Nephron (organoid): ENCODE data around the gene DCDC2.
"Not testable (repeated sequence)": the region's sequence is repeated elsewhere in the genome, so short reads cannot be mapped to it uniquely, and the experiment has no call there.

Experiments
- H3K27ac Mint-ChIP-seq, 3 experiments: 2 replicates each; pipeline ENCODE4 v1.8.0; 2020; ENCODE audit warnings: mixed read lengths in 3 of 3, mild to moderate bottlenecking in 2 of 3, moderate library complexity in 1 of 3
- H3K27me3 Mint-ChIP-seq: 2 replicates; pipeline ENCODE4 v1.8.0; 2021; ENCODE audit warnings: low read depth, mild to moderate bottlenecking, moderate library complexity, mixed read lengths
- H3K36me3 Mint-ChIP-seq: 2 replicates; pipeline ENCODE4 v1.8.0; 2020; ENCODE audit warnings: low read depth, mixed read lengths
- H3K4me1 Mint-ChIP-seq: 2 replicates; pipeline ENCODE4 v1.8.0; 2020; ENCODE audit warnings: mixed read lengths
- H3K4me3 Mint-ChIP-seq, 3 experiments: 2 replicates each; pipeline ENCODE4 v1.8.0; 2020; ENCODE audit warnings: mild to moderate bottlenecking in 3 of 3, mixed read lengths in 3 of 3, moderate library complexity in 2 of 3
- H3K9me3 Mint-ChIP-seq: 2 replicates; pipeline ENCODE4 v1.8.0; 2020; ENCODE audit warnings: mixed read lengths
- TF ChIP-seq, protein P1 (sequence below), 3 experiments: fragments of 200-600 bp; sonication (generic); IDR thresholded peaks; one replicate each; pipeline ENCODE4 v1.5.0; 2021; ENCODE audit warnings: antibody characterized with exemption in 3 of 3; ENCODE audit not compliant: unreplicated experiment in 3 of 3

The DCDC2 gene

DNA sequence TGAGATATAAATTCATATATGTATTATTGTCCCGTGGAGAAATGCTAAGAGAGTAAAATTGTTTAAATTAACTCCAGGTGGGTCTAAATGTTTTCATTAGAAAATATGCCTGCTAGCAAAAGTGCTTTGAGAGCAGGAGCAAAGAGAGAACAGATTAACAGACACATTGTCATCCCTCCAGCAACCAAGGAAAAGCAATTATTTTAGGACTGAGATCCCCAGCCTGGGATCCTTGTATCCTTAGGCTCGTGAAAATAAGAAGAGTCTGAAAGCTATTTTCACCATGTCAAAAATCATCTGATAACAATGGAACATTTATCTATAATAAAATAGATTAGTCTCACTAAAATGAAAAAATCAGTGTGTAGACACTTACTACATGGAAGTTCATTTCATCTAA, 33.3 kb upstream of the DCDC2 start:
- no peak overlapping the region for H3K27ac Mint-ChIP-seq
- no peaks in the 10 kb centered on the region for H3K27me3 Mint-ChIP-seq
- no peak overlapping the region for H3K4me3 Mint-ChIP-seq
- H3K9me3 Mint-ChIP-seq: no peaks in the 10 kb centered on the region
- no peaks in the 10 kb centered on the region for H3K4me1 Mint-ChIP-seq
- no peaks in the 10 kb centered on the region for H3K36me3 Mint-ChIP-seq
- TF ChIP-seq, protein P1, sequence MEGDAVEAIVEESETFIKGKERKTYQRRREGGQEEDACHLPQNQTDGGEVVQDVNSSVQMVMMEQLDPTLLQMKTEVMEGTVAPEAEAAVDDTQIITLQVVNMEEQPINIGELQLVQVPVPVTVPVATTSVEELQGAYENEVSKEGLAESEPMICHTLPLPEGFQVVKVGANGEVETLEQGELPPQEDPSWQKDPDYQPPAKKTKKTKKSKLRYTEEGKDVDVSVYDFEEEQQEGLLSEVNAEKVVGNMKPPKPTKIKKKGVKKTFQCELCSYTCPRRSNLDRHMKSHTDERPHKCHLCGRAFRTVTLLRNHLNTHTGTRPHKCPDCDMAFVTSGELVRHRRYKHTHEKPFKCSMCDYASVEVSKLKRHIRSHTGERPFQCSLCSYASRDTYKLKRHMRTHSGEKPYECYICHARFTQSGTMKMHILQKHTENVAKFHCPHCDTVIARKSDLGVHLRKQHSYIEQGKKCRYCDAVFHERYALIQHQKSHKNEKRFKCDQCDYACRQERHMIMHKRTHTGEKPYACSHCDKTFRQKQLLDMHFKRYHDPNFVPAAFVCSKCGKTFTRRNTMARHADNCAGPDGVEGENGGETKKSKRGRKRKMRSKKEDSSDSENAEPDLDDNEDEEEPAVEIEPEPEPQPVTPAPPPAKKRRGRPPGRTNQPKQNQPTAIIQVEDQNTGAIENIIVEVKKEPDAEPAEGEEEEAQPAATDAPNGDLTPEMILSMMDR (IDR thresholded peaks at IDR 0.05; ENCODE audit: unreplicated experiment in 3 of 3): no peak

DNA sequence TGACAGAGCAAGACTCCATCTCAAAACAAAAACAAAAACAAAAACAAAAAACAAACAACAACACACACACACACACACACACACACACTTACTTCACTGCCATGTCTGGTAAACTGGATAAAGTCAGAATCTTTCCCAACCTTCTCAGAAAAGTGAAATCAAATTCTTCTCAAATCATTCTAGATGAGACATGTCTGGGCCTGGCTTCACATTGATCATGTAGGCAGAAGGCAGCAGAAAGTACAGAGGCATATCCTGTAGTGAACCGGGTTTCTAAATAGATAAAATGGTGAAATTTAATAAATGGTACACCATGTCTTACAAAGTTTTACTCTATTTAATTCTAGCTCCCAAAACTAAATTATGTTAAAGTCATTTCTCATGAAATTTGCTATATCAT, 30.0 kb upstream of the DCDC2 start:
- Mint-ChIP-seq H3K4me3 (no peak overlapping the region), H3K27me3 (no peaks in the 10 kb centered on the region), H3K4me1 (no peaks in the 10 kb centered on the region), H3K36me3 (no peaks in the 10 kb centered on the region), H3K27ac (peak overlapping the region; percentile 38 to 70 (median 50)), H3K9me3 (no peaks in the 10 kb centered on the region)
- TF ChIP-seq, protein P1 (IDR thresholded peaks at IDR 0.05; ENCODE audit: unreplicated experiment in 3 of 3): no peak

DNA sequence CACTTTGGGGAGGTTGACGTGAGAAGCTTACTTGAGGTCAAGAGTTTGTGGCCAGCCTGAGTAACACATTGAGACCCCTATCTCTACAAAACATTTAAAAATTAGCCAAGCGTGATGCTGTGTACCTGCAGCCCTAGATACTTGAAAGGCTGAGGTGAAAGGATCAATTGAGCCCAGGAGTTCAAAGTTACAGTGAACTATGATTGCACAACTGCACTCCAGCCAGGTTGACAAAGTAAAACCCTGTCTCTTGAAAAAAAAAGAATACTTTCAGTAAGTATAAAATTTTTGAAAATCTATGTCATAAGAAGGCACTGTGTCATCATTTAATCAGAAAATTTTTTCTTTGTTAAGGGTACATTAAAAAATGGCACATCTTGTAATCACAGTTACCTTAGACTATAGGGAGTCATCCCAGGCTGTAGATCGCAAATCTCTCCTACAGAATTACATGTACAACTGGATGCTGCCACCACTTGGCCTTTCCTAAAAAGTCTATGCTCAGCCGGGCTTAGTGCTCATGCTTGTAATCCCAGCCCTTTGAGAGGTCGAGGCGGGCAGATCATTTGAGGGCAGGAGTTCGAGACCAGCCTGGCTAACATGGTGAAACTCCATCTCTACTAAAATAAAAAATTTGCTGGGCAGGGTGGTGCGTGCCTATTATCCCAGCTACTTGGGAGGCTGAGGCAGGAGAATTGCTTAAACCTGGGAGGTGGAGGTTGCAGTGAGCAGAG, 27.8 kb upstream of the DCDC2 start:
- Mint-ChIP-seq H3K27me3 (no peaks in the 10 kb centered on the region), H3K9me3 (no peaks in the 10 kb centered on the region), H3K4me3 (no peak overlapping the region), H3K27ac (peak overlapping the region; percentile 41 to 93 (median 71)), H3K36me3 (no peaks in the 10 kb centered on the region), H3K4me1 (no peaks in the 10 kb centered on the region)
- TF ChIP-seq, protein P1 (IDR thresholded peaks at IDR 0.05; ENCODE audit: unreplicated experiment in 3 of 3): peak in 1 of 3 experiments; percentile 13

DNA sequence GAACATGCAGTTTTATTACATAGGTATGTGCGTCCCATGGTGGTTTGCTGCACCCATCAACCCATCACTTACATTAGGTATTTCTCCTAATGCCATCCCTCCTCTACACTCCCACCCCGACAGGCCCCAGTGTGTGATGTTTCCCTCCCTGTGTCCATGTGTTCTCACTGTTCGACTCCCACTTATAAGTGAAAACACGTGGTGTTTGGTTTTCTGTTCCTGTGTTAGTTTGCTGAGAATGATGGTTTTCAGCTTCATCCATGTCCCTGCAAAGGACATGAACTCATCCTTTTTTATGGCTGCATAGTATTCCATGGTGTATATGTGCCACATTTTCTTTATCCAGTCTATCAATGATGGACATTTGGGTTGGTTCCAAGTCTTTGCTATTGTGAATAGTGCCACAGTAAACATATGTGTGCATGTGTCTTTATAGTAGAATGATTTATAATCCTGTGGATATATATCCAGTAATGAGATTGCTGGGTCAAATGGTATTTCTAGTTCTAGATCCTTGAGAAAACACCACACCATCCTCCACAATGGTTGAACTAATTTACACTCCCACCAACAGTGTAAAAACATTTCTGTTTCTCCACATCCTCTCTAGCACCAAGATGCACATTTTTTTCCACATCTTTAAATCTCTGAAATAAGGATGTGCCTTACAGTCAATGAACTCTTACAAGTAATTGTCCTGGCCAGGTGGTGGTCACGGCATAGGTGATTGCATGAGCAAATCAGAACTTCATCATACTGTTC, 26.7 kb upstream of the DCDC2 start:
- not testable (repeated sequence) for H3K36me3 Mint-ChIP-seq, H3K4me1 Mint-ChIP-seq, H3K27me3 Mint-ChIP-seq, H3K4me3 Mint-ChIP-seq, H3K9me3 Mint-ChIP-seq
- H3K27ac Mint-ChIP-seq: peak overlapping the region; percentile 7 to 93 (median 71)

DNA sequence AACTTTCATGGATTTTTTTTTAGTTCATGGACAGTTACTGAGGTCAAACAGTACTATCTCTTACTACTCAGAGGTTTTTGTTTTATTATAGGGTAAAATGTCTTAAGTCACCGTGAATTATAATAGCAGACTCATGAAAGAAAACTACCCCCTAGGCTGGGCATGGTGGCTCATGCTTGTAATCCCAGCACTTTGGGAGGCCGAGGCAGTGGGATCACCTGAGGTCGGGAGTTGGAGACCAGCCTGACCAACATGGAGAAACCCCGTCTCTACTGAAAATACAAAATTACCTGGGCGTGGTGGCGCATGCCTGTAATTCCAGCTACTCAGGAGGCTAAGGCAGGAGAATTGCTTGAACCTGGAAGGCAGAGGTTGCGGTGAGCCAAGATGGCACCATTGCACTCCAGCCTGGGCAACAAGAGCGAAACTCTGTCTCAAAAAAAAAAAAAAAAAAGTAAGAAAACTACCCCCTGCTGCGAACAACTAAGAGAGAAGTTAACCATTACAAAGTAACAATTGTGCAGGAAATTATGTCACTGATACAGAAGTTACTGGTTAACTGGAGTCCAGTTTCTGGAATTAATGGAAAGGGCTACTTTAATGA, 25.1 kb upstream of the DCDC2 start:
- peak overlapping the region; percentile 64 to 93 (median 83) for H3K27ac Mint-ChIP-seq
- not testable (repeated sequence) for H3K9me3 Mint-ChIP-seq, H3K4me1 Mint-ChIP-seq, H3K36me3 Mint-ChIP-seq, H3K27me3 Mint-ChIP-seq
- peak overlapping the region in 2 of 3 experiments; percentile 37 to 46 for H3K4me3 Mint-ChIP-seq

DNA sequence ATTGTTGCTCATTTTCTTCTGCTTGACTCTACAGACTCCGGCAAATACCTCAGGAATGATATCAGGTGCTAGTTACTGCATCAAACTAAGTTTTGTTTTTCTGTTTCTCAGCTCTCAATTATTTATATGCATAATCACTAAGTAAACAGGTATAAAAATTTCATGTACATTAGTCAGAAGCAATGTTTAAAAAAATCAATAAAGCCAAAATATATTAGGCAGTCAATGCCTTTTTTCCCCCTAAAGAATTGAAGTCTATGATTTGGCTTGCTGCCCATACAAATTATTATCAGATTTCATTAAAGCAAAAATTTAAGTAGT, 24.3 kb upstream of the DCDC2 start:
- H3K9me3 Mint-ChIP-seq: no peaks in the 10 kb centered on the region

More for the DNA sequence above, 24.3 kb upstream of the DCDC2 start:
- Mint-ChIP-seq H3K4me1 (no peaks in the 10 kb centered on the region), H3K36me3 (no peaks in the 10 kb centered on the region), H3K4me3 (peak overlapping the region in 2 of 3 experiments; percentile 17), H3K27me3 (no peaks in the 10 kb centered on the region), H3K27ac (peak overlapping the region; percentile 64 to 93 (median 83))
- TF ChIP-seq, protein P1 (IDR thresholded peaks at IDR 0.05; ENCODE audit: unreplicated experiment in 3 of 3): no peak
